HepG2 (cell line): ENCODE results near the gene GALNT18. TPM values are rescaled to one million over a fixed set of nuclear protein-coding genes. Genes with fewer than 3 reads are reported as not detected.

ENCODE experiments used
- EZH2 ChIP-seq: conservative IDR thresholded peaks from 2 replicates; pipeline ENCODE4 v1.6.1; 2012; ENCODE audit warnings: mild to moderate bottlenecking, low read depth, low read length, moderate library complexity
- GPN1 ChIP-seq: sonication (generic); formaldehyde crosslinking; IDR thresholded peaks from 2 replicates; pipeline ENCODE4 v1.5.1; 2020; ENCODE audit warnings: missing genetic modification reagents, borderline replicate concordance
- LCORL ChIP-seq, 2 experiments: fragments of 450-650 bp in 1 of 2; sonication (generic) in 1 of 2; formaldehyde crosslinking in 1 of 2; IDR thresholded peaks; 2 replicates each; pipeline versions ENCODE4 v1.5.0 to v1.6.1; 2017 to 2020; ENCODE audit warnings: antibody characterized with exemption in 1 of 2, missing genetic modification reagents in 1 of 2
- NPAS2 ChIP-seq: sonication (generic); formaldehyde crosslinking; IDR thresholded peaks from 2 replicates; pipeline ENCODE4 v1.8.0; 2022; ENCODE audit warnings: mild to moderate bottlenecking, missing genetic modification reagents, borderline replicate concordance
- PLRG1 ChIP-seq: fragments of 450-650 bp; conservative IDR thresholded peaks from 2 replicates; pipeline ENCODE4 v1.6.1; 2016
- RXRB ChIP-seq: IDR thresholded peaks from 2 replicates; pipeline ENCODE4 v1.6.1; 2016; ENCODE audit warnings: borderline replicate concordance, missing genetic modification reagents, missing compliant biosample characterization
- SRF ChIP-seq: IDR thresholded peaks from 2 replicates; pipeline ENCODE4 v1.6.1; 2011; ENCODE audit warnings: mild to moderate bottlenecking, low read depth, low read length, moderate library complexity
- TGIF2 ChIP-seq: IDR thresholded peaks from 2 replicates; pipeline ENCODE4 v1.6.1; 2016; ENCODE audit warnings: control low read depth, missing compliant biosample characterization
- THAP7 ChIP-seq: sonication (generic); formaldehyde crosslinking; IDR thresholded peaks from 2 replicates; pipeline ENCODE4 v1.8.1; 2023; ENCODE audit warnings: mild to moderate bottlenecking, missing genetic modification reagents
- ZBTB44 ChIP-seq: sonication (generic); formaldehyde crosslinking; IDR thresholded peaks from 2 replicates; pipeline ENCODE4 v1.4.0; 2020; ENCODE audit warnings: missing genetic modification reagents
- ZNF468 ChIP-seq: sonication (generic); formaldehyde crosslinking; IDR thresholded peaks from 2 replicates; pipeline ENCODE4 v1.8.0; 2022; ENCODE audit warnings: mild to moderate bottlenecking, moderate library complexity, missing genetic modification reagents
- ZUFSP ChIP-seq: sonication (generic); formaldehyde crosslinking; IDR thresholded peaks from 2 replicates; pipeline ENCODE4 v1.9.0; 2021; ENCODE audit warnings: missing genetic modification reagents, mild to moderate bottlenecking, borderline replicate concordance
- polyA plus RNA-seq, 8 experiments: library from polyadenylated mRNA; depleted of rRNA in 3 of 8; stranded (reverse) in 7 of 8; unstranded in 1 of 8; fragments of >200 nt; fragmentation: Illumina TruSeq in 4 of 8; extraction: Trizol in 4 of 8; gene quantifications; 2 replicates each; pipeline versions ENCODE4 v1.2.1 to v1.2.3, GENCODE V29; 2011 to 2016; ENCODE audit warnings: low read depth in 4 of 8, missing spikeins in 1 of 8, mixed read lengths in 1 of 8; ENCODE audit not compliant: insufficient read depth in 1 of 8
- total RNA-seq, 5 experiments: library from RNA; depleted of rRNA; stranded (reverse); fragments of >200 nt; fragmentation: Illumina TruSeq; extraction: Trizol; gene quantifications; 2 replicates each; pipeline ENCODE4 v1.2.3, GENCODE V29; 2016; ENCODE audit warnings: low read depth in 1 of 5

The GALNT18 gene
- total and polyA plus RNA-seq, 2 of the 13 experiments (the other 11 are each of a cell fraction or from before 2014, with no cell fraction given), result 0.11 TPM; not detected in 1

- TF ChIP-seq ZUFSP, result no peak
- TF ChIP-seq SRF, result no peak
- no peak for TF ChIP-seq GPN1 (CRISPR knock-in tag)
- TF ChIP-seq NPAS2, result no peak
- TF ChIP-seq LCORL (IDR thresholded peaks at IDR 0.05), result no peak
- no peak for TF ChIP-seq LCORL (CRISPR knock-in tag; IDR thresholded peaks at IDR 0.05)
- TF ChIP-seq TGIF2 (CRISPR knock-in tag), result no peak
- no peak for TF ChIP-seq THAP7 (CRISPR knock-in tag)
- no peak for TF ChIP-seq ZNF468 (CRISPR knock-in tag)
- no peak for TF ChIP-seq RXRB (CRISPR knock-in tag)
- TF ChIP-seq EZH2, result no peak
- TF ChIP-seq ZBTB44 (CRISPR knock-in tag), result no peak
- no peak for TF ChIP-seq PLRG1
Observed at GRCh38 chr11:11401960-11402535, 219.8 kb downstream of the GALNT18 start (continued).
